ENCODE data around the gene BLCAP.

DNA sequence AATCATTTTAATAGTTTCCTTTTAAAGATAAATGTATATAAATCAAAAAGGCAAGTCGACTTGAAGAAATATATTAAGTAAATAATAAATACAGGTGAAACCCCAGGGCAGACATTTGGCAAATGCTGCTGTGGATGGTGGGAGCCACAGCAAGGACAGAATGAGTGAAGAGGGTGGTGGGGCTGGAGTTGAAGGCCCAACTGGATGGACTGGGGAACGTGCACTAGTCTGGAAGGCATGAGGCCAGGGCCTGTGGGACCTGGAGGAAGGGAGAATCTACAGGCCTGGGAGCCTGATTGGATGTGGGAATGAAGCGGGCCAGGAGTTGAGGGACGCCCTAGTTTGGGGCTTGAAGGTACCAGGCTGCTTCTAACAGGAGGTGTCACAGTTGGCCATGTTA, 30.6 kb upstream of the BLCAP start:
- TF ChIP-seq, protein P1, sequence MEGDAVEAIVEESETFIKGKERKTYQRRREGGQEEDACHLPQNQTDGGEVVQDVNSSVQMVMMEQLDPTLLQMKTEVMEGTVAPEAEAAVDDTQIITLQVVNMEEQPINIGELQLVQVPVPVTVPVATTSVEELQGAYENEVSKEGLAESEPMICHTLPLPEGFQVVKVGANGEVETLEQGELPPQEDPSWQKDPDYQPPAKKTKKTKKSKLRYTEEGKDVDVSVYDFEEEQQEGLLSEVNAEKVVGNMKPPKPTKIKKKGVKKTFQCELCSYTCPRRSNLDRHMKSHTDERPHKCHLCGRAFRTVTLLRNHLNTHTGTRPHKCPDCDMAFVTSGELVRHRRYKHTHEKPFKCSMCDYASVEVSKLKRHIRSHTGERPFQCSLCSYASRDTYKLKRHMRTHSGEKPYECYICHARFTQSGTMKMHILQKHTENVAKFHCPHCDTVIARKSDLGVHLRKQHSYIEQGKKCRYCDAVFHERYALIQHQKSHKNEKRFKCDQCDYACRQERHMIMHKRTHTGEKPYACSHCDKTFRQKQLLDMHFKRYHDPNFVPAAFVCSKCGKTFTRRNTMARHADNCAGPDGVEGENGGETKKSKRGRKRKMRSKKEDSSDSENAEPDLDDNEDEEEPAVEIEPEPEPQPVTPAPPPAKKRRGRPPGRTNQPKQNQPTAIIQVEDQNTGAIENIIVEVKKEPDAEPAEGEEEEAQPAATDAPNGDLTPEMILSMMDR (IDR thresholded peaks at IDR 0.05) = no peak
- TF ChIP-seq POLR2A (IDR thresholded peaks at IDR 0.05) = no peak
